ENCODE data around the gene MORC2.

MORC2 gene

DNA sequence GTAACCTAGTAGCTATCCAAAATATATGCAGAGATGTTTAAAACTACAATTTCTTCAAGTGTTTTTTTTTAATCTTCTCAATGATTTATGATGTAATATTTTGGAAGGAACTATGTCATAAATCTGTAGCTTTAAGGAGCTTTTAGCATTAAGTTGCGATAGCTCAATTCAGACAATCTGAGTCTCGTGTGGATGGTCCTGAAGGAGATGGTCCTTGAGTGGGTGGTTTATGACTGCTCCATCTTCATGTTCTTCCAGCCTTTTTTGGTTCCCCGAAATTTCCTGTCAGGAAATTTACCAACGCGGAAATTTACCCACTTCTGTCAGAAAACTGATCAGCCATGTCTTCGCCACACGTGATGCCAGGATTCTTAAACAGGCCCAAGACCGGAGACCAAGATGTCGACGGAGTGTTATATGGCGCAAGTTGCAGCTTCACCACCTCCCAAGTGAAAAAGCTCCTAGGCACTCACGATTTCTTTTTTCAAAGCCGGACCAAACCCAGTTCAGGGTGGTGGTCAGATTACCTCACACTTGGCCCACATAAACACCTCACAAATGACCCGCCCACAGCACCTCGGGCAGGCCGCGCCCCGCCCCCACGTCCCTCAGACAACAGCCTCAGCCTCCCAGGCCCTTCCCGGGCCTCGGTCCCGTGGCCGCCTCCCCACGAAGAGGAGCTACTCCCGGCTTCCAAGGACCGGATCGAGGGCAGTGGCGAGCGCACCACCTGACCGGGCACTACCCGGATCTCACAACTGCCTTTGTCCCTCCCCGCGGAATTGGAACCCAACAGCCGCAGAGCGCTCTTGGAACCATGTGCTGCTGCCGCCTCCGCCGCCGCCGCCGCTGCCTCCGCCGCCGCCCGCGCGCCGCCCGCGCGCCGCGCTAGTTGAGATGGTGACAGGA, at the start of gene MORC2:
Gene MORC2, minus strand, starts transcription at position 760 of the 909 bp plus-strand sequence. CDS start 885 bp downstream, outside the sequence.
- DNase-seq (ENCODE audit: low read depth in 4 of 4, low spot score in 1 of 4), result no peak

GRCh38 chr22:31005535-31005934, 37.0 kb upstream of the MORC2 start:
- DNase-seq (ENCODE audit: low read depth in 4 of 4, low spot score in 1 of 4), result no peak

DNA sequence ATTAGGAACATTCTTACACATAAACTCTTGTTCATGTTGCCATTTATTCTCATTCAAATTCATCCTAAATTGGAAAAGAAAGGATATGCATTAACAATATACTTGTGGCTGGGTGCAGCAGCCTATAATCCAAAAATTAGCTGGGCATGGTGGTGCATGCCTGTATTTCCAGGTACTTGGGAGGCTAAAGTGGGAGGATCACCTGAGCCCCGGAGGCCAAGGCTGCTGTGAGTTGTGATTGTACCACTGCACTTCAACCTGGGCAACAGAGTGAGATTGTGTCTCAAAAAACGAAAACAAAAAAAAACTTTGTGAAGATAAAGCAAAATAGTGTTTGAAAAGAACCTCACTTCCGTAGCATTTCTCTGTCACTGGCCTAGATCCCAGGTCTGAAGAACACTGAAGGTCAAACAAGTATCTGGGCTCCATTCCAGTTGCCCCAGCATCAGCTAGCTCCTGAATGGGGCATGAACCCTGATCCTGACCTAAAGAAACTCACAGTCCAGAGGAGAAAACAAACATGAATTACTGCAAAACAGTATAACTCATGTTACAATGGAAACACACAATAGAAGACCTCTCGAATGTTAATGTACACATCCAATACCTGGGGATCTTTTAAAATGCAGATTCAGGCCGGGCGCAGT, 32.7 kb upstream of the MORC2 start:
- DNase-seq (ENCODE audit: low read depth in 4 of 4, low spot score in 1 of 4), result no peak

GRCh38 chr22:30998329-30998728, 29.8 kb upstream of the MORC2 start:
- DNase-seq (ENCODE audit: low read depth in 4 of 4, low spot score in 1 of 4), result no peak

GRCh38 chr22:30996462-30996861, 27.9 kb upstream of the MORC2 start:
- no peak for DNase-seq (ENCODE audit: low read depth in 4 of 4, low spot score in 1 of 4)

DNA sequence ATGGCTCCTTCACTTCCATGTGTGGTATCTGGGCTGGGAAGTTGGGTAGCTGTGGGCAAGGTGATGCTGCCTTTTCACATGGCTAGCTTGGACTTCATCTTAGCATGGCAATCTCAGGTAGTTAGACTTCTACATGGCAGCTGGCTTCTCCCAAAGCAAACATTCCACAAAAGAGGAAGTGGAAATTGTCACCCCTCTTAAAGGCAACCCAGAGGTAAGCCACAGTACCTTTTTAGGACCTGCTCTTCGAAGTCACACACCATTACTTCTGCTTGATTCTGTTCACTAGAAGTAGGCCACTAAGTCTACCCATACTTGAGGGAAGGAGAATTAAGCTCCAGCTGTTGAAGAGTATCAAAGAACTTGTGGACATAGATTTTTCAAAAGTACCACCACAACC, 26.4 kb upstream of the MORC2 start:
- no peak for DNase-seq (ENCODE audit: low read depth in 4 of 4, low spot score in 1 of 4)

GRCh38 chr22:30992565-30992964, 24.0 kb upstream of the MORC2 start:
- DNase-seq (ENCODE audit: low read depth in 4 of 4, low spot score in 1 of 4), result no peak

- DNase-seq (ENCODE audit: low read depth in 4 of 4, low spot score in 1 of 4), result no peak
These were observed 22.1 kb upstream of the MORC2 start for GRCh38 chr22:30990690-30991089.

GRCh38 chr22:30989474-30989873, 20.9 kb upstream of the MORC2 start:
- DNase-seq (ENCODE audit: low read depth in 4 of 4, low spot score in 1 of 4), result no peak

- DNase-seq (ENCODE audit: low read depth in 4 of 4, low spot score in 1 of 4), result no peak
These were observed 17.1 kb upstream of the MORC2 start for GRCh38 chr22:30985561-30986208.

DNA sequence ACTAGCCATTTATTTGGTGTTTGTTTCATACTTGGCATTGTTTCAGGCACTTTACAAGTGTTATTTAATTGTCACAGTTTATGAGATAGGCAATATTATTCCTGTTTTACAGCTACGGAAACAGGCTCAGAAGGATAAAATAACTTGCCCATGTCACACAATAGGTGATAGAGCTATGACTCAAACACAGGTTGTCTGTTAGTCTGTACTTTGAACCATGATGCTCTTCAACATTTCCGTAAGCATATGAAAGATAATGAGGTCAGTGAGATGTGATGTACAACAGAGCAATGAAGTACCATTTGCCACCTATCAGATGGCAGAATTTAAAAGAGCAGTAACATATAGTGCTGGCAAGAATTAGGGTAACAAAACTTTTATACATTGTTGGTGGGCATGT, 15.7 kb upstream of the MORC2 start:
- DNase-seq (ENCODE audit: low read depth in 4 of 4, low spot score in 1 of 4), result no peak

DNA sequence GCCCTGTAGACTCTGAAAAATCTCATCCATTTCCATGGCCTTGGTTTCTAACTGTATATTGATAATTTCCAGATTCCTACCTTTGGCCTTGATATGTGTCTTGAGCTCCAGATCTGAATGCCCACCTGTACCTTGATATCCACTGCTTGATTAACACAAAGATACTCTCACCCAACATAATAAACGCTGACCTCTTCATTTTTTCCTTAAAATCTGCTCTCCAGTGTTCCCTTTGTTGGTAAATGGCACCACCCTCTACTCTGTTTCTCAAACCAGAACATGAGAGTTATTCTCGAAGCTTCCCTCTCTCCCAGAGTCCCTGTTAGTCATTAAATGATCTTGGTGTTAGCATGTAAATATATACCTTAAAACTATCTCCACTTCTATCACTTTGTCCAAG, 13.9 kb upstream of the MORC2 start:
- no peak for DNase-seq (ENCODE audit: low read depth in 4 of 4, low spot score in 1 of 4)

DNA sequence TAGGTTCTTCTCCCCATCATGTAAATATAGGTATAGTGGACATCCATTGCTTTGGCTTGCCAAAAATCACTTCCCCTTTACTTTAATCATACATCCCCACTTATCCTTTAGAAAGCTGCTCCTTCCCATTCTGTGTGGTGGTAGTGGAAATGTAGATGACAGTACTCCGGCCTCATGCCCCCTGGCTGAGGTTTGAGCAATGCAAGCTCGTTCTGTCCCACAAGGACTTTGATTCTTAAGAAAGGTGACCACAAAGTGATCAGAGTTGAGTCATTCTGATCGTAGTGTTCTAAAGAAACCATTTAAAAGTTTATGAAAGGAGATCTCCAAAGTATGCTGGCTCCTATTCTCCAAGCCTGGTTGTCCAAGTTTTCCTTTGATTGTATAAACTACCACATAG, 11.4 kb upstream of the MORC2 start:
- DNase-seq (ENCODE audit: low read depth in 4 of 4, low spot score in 1 of 4), result no peak

DNA sequence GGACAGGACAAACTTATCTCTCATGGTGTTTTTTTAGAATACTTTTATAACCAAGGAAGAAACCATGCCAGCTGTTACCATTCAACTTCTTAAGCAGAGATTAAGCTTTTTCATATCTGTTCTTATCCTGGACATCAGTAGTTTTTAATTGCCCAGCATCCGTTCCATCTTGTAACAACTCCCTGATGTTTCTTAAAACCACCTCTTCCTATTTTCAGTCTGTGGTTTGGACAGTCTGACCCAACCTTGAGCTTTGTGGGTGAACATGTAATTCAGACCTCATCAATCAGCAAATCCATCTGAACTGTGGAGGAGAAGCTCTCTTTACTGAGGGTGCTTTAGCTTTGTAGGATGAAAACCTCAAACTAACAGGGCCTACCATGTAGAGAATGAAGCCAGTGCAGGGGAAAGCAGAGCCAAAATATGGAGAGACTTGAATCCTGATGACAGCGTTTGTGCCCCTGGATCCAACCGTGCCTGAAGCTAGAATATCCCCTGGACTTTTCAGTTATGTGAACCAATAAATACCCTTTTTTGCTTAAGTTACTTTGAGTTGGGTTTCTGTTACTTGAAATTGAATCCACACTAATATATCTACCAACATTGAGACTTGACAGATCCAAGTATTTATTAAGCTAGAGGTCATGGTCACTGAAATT, 9.9 kb upstream of the MORC2 start:
- no peak for DNase-seq (ENCODE audit: low read depth in 4 of 4, low spot score in 1 of 4)

GRCh38 chr22:30970356-30970746, 1.8 kb upstream of the MORC2 start:
- no peak for DNase-seq (ENCODE audit: low read depth in 4 of 4, low spot score in 1 of 4)

- peak in 2 of 4 experiments; percentile 2 to 21 for DNase-seq (ENCODE audit: low read depth in 4 of 4, low spot score in 1 of 4)
These were observed 1.2 kb upstream of the MORC2 start for GRCh38 chr22:30969532-30970355.

DNA sequence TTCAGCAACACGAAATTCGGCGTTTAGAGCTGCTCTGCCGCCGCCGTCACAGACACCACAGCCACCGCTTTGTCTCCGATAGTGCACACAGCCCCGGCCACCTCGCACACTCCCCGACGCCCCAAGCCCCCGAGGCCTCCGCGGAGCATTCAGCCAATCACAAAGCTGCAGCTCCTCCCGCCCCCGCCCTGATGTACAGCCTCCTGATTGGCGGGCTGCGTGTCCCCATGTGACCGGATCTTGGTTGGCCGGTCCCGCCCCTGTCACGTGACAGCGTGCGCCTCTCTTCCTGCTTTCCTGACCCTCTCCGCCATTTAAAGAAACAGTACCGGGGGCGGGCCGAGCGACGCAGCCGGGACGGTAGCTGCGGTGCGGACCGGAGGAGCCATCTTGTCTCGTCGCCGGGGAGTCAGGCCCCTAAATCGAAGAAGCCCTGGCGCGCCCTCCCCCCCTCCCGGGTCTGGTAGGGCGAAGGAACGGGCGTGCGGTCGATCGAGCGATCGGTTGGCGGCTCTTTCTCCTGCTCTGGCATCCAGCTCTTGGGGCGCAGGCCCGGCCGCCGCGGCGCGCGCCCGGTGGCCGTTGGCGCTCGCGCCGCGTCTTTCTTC, 454 bp upstream of the MORC2 start, which contains the start of gene TUG1:
Gene TUG1, plus strand, starts transcription at position 342 of the 608 bp plus-strand sequence.
- DNase-seq (ENCODE audit: low read depth in 4 of 4, low spot score in 1 of 4), result peak; percentile 85 to 96 (median 94)

DNA sequence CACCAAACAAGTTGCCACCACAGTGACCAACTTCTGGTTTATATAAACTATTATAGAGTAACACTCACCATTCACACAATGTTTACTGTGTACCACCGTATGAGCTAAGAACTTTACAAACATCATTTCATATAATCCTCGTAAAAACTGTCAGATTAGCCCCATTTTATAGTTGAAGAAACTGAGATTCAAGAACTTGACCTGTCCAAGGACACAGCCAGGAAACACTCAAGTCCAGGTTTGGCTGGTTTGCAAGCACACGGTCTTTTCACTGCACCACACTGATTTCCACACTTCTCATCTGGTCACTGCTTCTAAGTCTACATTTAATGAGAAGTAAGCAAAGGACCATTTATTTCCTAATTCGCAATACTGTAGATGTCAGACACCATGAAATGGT, 3.7 kb downstream of the MORC2 start:
- DNase-seq (ENCODE audit: low read depth in 4 of 4, low spot score in 1 of 4), result no peak

- no peak for DNase-seq (ENCODE audit: low read depth in 4 of 4, low spot score in 1 of 4)
These were observed 13.4 kb downstream of the MORC2 start for GRCh38 chr22:30955153-30955552.

GRCh38 chr22:30953206-30953605, 15.4 kb downstream of the MORC2 start:
- DNase-seq (ENCODE audit: low read depth in 4 of 4, low spot score in 1 of 4), result no peak
